Activated CD8-positive, alpha-beta memory T cell treated with anti-CD3 and anti-CD28 coated beads, Interleukin-2, amount 50 U/mL, for 4 hours (primary cell): ENCODE data around the gene FXYD7.
"Not testable (repeated sequence)": the region's sequence is repeated elsewhere in the genome, so short reads cannot be mapped to it uniquely, and the experiment has no call there.

Experiments
- DNase-seq: peaks from one replicate; pipeline ENCODE4 v3.0.0-alpha.2; 2020

The FXYD7 gene

DNA sequence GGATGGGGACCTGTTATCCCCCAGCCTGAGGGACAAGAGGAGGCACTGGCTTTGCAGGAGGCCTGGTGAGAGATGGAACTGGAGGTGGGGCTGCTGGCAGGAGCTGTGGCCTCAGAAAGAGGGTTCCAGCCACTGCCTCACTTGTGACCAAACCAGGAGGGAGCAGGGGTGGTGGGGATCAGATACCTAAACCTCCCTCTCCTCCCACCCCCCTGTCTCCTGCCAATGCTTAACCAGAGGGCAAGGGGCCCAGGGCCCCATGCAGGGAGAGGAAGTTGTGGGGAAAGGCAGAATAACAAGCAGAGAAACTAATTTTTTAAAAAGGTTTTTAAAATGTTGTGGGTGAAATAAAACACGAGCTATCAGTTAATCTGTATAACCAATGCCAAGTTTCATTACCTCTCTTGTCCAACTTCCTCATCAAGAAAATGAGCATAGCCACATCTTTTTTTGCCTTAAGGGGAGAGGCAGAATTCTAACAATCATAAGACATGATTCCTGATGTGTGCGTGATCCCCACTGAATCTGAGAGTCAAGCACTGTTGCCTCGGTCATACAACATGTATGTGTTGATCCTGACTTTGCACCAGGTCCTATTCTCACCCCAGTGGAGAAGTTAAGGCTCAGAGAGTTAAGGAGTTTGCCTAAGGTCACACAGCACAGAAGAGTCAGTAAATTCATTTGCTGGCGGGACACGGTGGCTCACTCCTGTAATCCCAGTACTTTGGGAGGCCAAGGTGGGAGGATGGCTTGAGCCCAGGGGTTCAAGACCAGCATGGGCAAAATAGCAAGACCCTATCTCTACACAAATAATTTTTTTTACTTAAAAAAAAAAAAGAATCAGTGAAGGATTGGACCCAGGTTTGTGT is 24.4 kb downstream of the FXYD7 start:
- DNase-seq: no peak

DNA sequence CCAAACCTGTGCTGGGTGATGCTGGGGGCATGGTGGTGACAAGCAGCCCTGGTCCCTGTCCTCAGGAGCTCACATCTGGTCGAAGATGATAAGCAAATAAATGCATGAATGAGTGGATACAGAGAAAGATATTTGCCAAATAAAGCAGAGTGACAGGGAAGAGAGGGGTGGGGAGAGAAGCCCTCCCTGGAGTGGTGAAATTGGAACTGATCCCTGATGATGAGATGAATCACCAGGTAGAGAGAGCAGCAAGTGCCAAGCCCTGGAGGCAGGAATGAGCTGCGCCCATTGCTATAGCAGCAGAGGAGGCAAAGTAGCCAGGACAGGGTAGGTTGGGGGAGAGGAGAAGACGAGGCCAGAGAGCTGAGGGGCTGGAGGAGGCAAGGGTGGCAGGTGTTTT is 25.1 kb downstream of the FXYD7 start:
- no peak for DNase-seq

DNA sequence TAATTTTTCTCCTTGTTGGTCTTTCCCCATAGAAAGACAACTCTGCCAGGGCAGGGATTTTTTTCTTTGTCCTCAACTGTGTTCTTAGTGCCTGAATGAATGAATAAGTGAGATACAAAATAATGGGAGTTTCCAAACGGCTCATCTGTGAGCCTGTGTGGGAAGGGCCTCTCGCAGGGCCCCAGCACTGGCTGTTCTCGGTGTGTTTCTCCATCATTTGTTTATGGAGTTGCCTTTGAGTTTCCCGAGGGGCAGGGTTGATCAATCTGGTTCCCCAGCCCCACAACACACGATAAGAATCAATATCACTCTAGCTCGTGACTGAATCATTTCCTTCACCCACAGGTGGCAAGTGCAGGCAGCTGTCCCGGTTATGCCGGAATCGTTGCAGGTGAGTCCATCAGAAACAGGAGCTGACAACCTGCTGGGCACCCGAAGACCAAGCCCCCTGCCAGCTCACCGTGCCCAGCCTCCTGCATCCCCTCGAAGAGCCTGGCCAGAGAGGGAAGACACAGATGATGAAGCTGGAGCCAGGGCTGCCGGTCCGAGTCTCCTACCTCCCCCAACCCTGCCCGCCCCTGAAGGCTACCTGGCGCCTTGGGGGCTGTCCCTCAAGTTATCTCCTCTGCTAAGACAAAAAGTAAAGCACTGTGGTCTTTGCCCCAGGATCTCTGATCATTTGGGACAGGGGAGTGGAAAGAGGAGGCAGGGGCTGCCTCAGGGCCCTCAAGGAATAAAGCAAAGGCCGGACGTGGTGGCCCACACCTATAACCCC is 26.4 kb downstream of the FXYD7 start:
- no peak for DNase-seq

DNA sequence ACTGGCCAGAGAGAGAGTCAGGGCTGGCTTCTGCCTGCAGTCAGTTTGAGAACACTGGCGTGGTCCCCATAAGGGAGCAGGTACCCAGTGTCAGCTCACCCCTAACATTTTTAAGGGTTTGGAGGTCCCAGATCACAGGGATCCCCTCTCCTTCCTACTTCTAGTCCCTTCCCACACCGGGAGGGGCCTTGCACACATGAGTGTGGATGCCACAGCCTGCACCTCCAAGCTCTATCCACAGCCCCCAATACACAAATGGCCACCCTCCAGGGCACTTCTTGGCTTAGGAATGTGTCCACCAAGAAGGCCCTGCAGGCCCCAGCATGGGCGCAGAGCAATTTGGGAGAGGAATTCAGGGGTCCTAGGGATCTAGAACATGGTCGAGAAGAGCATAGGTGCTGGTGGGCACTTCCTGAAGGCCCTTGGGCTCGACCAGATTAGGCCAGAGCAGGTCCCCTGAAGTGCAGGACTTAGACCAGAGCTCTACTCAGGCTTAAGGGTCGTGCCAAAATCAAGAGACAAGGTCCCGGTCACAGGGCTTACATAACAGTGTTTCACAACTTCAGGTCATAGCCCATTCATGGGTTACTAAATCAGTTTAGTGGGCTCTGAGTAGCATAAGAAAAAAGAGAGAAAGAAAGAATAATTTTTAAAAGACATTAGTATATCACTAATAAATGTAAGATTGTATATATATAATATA is 27.5 kb downstream of the FXYD7 start:
- DNase-seq: no peak

DNA sequence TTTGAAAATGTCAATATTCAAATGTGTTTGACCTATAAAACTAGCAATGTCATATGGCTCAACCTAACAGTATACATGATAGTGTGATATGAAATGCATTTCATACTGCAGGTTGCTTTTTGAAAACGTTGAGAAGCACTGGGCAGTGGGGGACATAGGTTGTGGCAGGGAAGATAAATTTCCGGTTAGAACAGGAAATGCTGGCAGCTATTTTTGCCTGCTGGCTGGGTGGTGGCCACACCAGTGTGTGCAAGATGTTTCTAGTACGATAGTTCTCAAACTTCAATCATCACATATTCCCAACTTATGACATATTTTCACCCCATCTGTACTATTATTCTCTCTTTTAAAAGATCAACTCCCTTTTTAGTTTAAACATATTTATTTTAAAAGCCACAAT is 28.7 kb downstream of the FXYD7 start:
- no peak for DNase-seq

DNA sequence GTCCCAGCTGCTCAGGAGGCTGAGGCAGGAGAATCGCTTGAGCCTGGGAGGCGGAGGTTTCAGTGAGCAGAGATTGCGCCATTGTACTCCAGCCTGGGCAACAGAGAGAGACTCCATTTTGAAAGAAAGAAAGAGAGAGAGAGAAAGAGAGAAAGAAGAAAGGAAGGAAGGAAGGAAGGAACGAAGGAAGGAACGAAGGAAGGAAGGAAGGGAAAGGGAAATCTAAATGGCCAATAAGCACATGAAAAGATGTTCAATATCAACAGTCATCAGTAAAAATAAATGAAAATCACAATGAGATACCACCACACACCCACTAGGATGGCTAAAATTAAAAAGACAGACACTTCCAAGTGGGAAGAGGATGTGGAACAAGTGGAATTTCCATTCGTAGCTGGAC is 31.2 kb downstream of the FXYD7 start:
- DNase-seq: no peak

DNA sequence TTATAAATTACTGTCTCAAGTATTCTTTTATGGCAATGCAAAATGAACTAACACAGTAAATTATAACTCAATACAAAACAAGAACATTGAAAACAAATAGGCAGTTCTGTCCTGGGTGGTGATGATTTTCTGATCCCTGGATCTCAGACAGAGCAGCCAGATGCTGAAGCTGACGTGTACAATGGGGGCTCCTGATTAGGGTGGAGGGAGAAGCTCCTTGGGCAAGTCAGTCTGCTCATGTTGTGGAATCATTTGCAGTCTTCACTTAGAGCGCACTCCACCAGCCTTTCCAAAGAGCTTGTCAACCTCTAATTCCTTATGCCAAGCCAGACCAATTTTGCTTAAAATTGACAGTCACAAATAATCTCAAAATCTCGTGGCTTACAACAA is 33.1 kb downstream of the FXYD7 start:
- no peak for DNase-seq

DNA sequence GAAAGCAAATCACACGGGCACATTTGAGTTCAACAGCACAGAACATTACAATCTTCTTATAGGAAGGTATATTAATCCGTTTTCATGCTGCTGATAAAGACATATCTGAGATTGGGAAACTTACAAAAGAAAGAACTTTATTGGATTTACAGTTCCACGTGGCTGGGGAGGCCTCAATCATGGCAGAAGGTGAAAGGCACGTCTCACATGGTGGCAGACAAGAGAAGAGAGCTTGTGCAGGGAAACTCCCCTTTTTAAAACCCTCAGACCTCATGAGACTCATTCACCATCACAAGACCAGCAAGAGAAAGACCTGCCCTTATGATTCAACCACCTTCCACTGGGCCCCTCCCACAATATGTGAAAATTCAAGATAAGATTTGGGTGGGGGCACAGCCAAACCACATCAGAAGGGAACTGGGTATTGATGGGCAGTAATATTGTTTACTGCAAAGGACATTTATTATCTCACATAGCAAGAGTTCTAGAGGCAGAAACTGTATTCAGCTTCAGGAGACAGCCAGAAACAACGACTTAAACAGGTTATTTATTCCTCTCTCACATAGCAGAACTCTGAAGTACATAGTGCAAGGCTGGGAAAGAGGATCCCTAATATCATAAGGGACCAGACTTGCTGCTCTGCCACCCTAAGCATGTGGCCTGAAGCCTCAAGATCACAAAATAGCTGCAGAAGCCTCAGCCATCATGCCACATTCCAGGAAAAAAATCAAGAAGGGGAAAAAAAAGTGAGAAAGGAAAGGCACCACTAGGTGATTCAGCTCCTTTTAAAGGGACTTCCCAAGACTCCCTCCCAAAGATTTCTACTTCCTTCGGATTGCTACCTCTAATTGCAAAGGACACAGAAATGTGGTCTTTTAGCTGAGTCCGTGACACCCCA is 34.6 kb downstream of the FXYD7 start:
- DNase-seq: no peak

DNA sequence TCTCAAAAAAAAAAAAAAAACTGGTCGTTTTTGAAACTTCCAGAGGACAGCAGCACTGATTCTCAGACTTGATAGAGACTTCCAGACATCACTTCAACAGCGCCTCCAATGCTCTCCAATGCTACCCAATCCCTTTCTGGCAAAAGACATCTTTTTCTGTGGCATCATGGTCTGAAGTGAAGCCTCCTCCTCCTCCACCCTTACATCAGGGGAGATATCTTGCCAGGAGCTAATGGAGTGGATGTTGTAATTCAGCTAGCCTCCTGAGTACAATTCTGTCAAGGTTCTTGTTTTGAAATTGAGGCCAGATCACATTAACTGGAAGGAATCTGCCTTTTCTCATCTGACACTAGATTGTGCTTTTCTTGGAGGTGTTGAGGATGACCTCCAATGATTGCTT is 35.6 kb downstream of the FXYD7 start:
- no peak for DNase-seq

DNA sequence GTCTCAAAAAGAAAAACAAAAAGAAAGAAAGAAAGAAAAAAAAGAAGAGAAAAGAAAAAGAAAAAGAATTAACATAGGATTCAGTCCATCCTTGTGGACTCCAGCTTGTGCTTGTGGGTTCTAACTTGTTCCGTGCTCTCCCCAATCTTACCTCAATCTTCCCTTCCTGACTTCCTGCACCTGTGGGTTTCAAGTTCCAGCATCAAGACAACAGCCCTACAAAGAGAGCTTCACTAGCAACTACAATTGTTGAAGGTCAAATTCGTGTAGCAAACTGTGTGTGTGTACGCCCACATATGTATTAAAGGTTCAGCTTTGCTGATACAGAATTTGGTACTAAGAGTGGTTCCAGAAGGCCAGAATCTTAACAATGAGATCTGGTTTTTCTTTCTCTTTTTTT is 36.8 kb downstream of the FXYD7 start:
- no peak for DNase-seq

DNA sequence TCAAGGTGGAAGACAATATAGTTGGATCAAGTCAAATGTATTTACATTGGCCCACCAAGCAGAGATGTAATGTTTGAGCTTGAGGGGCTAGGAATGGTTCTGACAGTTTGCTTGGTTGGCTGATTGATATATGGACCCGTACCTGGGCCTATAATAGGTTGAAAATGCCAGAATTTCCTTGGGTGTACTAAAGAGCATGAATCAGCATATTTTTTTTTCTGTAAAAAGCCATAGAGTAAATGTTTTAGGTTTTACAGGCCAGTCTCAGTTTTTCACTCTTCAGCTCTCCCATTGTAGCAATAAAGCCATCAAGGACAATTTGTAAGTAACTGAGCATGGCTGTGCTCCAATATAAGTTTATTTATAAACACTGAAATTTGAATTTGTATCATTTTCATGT is 38.3 kb downstream of the FXYD7 start:
- no peak for DNase-seq

DNA sequence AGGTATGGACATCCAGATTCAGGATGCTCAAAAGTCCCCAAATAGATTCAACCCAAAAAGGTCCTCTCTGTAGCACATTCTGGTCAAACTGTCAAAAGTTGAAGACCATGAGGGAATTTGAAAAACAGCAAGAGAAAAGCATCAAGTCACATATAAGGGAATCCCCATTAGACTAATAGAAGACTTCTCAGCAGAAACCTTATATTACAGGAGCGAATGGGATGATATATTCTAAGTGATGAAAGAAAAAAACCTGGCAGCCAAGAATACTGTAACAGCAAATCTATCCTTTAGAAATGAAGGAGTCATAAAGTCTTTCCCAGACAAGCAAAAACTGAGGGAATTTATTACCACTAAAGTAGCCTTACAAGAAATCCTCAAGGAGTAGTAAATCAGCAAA is 41.2 kb downstream of the FXYD7 start:
- no peak for DNase-seq

DNA sequence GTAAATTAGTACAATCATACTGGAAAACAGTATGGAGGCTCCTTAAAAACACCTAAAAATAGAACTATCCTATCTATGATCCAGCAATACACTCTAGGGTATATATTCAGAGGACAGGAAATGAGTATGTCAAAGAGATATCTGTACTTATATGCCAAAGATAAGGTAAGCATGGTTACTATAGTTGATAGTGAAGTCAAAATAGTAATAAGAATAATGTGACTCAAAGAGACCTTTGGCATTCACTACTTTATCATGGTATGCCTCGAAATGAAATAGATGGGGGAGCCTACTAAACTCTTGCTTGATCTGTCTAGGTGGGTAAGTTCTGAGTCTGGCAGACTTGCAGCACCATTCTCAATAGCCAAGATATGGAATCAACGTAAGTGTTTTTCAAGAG is 41.8 kb downstream of the FXYD7 start:
- no peak for DNase-seq

DNA sequence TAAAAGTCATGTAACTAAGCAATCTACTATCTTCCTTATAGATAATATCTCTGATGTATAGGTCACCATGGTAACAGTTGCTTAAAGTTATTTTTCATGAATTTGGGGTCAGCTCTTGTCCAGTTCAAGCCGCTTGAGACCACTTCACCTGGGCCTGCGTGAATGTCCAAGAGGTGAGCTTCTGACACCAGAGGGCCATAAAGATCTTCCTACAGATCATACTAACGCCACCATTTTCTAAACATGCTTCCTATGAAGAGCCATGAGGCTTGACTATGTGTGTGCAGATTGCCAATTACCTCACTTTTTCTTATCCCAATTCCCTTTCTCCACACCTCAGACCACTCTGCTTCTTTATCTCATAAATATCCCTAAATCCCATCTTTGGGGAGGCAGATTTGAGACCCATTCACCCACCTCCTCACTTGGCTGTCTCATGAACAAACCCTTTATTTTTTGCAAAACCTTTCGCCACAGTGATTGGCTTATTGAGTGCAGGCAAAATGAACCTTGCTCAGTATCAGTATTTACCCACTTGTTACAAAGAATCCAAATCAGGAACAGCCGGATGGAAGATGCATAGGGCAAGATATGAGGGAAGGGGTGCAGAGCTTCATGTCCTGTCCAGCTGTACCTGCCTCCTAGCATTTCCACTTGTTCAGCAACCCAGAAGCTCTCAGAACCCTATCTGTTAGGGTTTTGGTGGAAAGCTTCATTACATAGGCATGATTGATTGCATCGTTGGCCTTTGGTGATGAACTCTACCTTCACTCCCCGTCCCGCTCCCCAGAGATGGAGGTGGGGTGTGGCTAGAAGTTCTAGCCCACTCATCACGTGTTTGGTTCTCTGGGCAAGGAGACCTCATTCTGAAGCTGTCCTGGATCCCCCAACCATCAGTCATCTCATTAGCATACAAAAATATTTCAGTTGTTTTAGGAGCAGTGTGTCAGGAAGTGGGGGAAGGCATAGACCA is 51.2 kb downstream of the FXYD7 start:
- no peak for DNase-seq

DNA sequence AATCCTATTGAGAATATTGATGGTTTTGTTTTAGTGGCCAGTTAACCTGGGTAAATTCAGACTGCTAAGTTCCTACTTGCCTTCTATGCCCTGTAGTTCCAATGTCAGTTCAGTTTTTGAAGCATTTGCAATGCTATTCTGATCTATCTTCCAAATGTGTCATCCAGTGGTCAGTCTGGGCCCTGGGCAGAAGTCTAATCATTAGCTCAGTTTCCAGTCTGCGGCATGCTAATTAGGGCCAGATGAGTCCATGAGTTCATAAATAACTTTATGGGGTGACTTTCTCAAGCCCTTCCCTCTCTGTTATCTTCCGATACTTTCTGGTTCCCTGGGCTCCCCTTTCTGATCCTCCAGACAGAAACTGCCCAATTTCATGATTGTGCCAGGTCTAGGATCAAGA is 52.8 kb downstream of the FXYD7 start:
- DNase-seq: no peak

DNA sequence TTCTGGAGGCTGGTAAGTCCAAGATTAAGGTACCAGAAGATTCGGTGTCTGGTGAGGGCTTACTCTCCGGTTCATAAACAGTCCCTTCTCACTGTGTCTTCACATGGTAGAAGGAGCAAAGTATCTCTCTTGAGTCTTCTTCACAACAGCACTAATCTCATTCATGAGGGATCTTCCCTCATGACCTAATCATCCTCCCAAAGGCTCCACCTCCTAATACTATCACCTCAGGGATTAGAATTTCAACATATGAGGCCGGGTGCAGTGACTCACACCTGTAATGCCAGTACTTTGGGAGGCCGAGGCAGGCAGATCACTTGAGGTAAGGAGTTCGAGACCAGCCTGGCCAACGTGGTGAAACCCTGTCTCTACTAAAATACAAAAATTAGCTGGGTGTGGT is 53.8 kb downstream of the FXYD7 start:
- not testable (repeated sequence) for DNase-seq

DNA sequence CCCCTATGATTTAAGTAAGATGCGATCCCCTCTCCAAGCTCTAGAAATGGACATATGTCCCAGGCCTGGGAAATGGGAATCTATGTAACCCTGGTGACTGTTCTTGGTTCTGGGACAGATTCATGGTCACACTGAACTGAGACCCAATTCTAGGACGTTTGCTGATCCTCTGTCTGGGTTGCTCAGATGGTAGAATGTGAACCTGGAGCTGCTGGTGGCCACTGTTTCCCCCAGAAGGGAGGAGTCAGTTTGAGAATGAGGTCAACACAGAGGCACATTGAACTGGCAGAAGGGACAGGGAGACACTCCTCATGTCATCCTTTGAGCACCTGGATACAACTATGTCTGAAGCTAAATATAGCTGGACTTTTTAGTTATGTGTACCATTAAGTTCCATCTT is 56.4 kb downstream of the FXYD7 start:
- no peak for DNase-seq

DNA sequence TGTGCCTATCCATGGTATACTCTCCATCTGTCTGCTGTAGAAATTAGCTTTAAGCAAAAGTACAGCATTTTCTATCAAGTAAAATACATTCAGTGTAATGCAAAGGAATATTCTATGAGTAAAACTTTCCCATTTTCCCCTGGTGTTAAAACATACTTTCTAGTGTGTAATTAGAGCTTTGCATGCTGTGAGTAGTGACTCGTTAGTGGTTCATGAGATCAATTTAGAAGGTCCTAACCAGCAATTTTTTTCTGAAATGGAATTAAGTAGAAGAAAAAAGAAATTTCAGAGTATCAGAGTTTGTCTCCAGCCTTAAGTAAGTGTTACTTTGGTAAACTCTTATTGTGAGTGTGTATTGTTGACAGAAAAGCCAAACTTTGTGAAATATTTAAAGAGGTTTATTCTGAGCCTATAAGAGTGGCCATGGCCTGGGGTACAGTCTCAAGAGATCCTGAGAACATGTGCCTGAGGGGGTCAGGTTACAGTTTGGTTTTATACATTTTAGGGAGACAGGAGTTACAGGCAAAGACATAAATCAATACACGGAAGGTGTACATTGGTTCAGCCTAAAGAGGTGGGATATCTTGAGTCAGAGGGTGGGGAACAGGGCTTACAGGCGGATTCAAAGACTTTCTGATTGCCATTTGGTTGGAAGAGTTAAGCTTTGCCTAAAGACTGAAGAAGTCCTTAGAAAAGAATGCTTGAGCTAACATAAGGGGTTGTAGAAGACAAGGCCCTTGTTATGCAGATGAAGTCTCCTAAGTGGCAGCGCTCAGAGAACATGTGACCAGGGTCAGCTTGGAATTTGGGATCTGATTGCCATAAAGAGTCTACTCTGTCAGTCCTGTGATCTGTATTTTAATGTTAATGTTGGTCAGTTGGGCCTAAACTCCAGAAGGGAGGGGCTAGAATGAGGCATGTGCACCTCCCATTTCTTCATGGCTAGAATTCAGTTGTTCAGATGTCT is 60.0 kb downstream of the FXYD7 start:
- DNase-seq: no peak
